AG04449 (cell line): Measurements from ENCODE around the gene SCTR.

ENCODE experiments used
- CTCF ChIA-PET: fragments of 350-600 bp; formaldehyde crosslinking; extraction: SDS; loops from one replicate; lab custom pipeline; 2021; ENCODE audit warnings: antibody characterized with exemption; lab: Yijun Ruan, JAX
- POLR2A ChIA-PET: fragments of 400-600, 350-600 bp; formaldehyde crosslinking; extraction: SDS; loops from one replicate; lab custom pipeline; 2020; ENCODE audit warnings: antibody characterized with exemption, inconsistent platforms; lab: Yijun Ruan, JAX
- DNase-seq: peaks from one replicate; pipeline ENCODE4 v3.0.0-alpha.2; 2010; ENCODE audit warnings: low read depth, low spot score
- H3K4me3 ChIP-seq: 2 replicates; pipeline ENCODE4 v1.5.1; 2011; ENCODE audit warnings: low read depth, mild to moderate bottlenecking, control low read depth, low read length
- CTCF ChIP-seq: IDR thresholded peaks from one replicate; pipeline ENCODE4 v1.5.1; 2011; ENCODE audit warnings: mild to moderate bottlenecking, moderate library complexity, low read length, control low read depth, inconsistent platforms; ENCODE audit not compliant: insufficient read depth; ENCODE audit errors: missing control alignments

The SCTR gene

DNA sequence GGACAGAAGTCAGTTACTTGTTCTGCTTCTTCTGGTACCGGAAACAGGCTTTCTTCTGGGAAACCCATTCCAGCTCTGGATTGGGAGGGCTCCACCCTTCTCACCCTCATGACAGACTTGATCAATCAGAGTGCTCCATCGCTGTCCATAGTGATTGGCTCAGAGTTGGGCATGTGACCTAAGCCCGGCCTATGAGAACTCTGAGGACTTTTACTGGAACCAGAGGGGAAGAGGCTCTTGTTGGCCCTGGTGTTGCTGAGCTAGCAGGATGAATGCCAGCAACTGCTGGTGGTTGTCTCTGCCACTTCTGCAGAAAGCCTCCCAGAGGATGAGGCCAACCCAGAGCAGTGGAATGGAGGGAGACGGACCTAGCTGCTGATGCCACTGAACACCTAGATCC lies 59.3 kb downstream of the SCTR start:
- CTCF ChIA-PET, result interaction anchor here (0.7 to 5.8 kb wide), 2 partner anchors 11 to 58 kb away, joined by 3 to 31 read pairs; no protein-coding TSS in a partner anchor
- no peak for DNase-seq
- no peak overlapping the region for H3K4me3 ChIP-seq
- TF ChIP-seq CTCF, result no peak
- POLR2A ChIA-PET, result no interaction called here

DNA sequence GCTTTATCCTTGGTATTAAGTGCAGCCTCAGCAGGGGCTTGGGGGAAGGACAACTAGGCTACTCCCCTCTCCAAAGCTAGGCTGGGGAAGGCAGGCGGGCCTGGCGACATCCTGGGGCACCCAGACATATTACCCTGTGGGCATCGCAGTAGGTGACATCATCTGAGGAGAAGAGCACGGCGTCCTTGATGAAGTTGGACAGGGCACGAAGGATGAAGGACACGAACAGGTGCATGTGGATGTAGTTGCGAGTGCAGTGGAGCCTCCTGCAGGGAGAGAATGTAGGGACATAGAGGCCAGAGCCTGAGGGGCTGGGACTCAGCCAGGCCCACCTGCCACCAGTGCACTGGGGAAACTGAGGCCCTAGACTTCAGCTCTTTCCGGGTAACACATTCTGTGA lies 60.3 kb downstream of the SCTR start:
- TF ChIP-seq CTCF, result no peak
- POLR2A ChIA-PET, result no interaction called here
- no peak overlapping the region for H3K4me3 ChIP-seq
- CTCF ChIA-PET, result interaction anchor here (1.0 to 5.8 kb wide), 2 partner anchors 12 to 54 kb away, joined by 3 to 31 read pairs; no protein-coding TSS in a partner anchor
- DNase-seq, result no peak

- H3K4me3 ChIP-seq, result no peak overlapping the region
- TF ChIP-seq CTCF, result no peak
- ChIA-PET CTCF (interaction anchor here (1.0 kb wide), 1 partner anchor 53 kb away, joined by 3 read pairs; no protein-coding TSS in a partner anchor), POLR2A (interaction anchor here (1.1 kb wide), 1 partner anchor 75 kb away, joined by 3 read pairs; no protein-coding TSS in a partner anchor)
- DNase-seq, result no peak
Observed at GRCh38 chr2:119463136-119463535, 61.1 kb downstream of the SCTR start.

- DNase-seq, result no peak
- no peak overlapping the region for H3K4me3 ChIP-seq
- no peak for TF ChIP-seq CTCF
- ChIA-PET POLR2A (interaction anchor here (1.1 kb wide), 1 partner anchor 75 kb away, joined by 3 read pairs; no protein-coding TSS in a partner anchor), CTCF (interaction anchor here (2.6 kb wide), 1 partner anchor 14 kb away, joined by 11 read pairs; no protein-coding TSS in a partner anchor)
Observed at GRCh38 chr2:119462574-119462973, 61.7 kb downstream of the SCTR start.

DNA sequence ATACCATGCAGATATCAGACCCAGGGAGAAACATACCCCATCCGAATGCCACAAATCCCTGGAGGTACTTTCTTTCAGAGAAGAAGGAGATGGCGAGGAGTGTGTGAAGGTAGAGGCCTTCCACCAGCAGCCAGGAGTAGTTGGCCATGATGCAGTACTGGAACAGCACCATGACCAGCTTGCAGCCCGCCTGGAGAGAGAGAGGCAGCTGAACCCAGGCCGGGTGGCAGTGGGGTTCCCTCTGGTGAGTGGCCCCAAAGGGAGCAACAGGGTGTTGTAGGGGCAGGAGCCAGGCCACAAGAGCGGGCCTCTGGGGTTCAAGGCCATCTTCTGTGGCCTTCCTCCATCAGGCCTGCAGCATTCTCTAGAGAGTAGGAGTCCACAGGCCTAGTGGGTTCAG lies 62.5 kb downstream of the SCTR start:
- DNase-seq, result no peak
- ChIA-PET CTCF (interaction anchor here (2.6 kb wide), 1 partner anchor 14 kb away, joined by 11 read pairs; no protein-coding TSS in a partner anchor), POLR2A (no interaction called here)
- H3K4me3 ChIP-seq, result no peak overlapping the region
- TF ChIP-seq CTCF, result no peak

DNA sequence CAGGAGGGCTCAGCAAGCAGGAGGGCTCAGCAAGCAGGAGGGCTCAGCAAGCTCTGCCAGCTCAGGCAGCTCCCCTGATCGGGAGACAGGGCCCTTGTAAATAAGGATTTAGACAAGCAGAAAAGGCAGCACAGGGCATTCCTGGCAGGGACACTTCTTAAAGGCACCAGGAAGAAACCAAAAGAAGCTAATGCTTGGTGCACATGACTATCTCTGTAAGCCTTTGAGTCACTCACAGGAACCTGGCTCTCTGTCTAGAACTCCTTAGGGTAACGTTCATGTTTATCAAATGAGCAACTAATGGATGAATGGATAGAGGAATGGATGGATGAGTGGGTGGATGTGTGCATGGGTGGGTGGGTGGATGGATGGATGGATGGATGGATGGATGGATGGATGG lies 64.2 kb downstream of the SCTR start:
- ChIA-PET CTCF (interaction anchor here (2.6 kb wide), 1 partner anchor 16 kb away, joined by 11 read pairs; no protein-coding TSS in a partner anchor), POLR2A (no interaction called here)
- DNase-seq, result no peak
- no peak overlapping the region for H3K4me3 ChIP-seq
- no peak for TF ChIP-seq CTCF
